Left forelimb (tissue), 1 donor: ENCODE data around the gene RELB.

ENCODE experiments used
- DNase-seq: peaks from one replicate; pipeline ENCODE4 v3.0.0-alpha.2; 2018; ENCODE audit warnings: low spot score

Gene RELB

GRCh38 chr19:45059258-45059965 lies 58.1 kb downstream of the RELB start:
- no peak for DNase-seq

GRCh38 chr19:45061965-45062364 lies 60.7 kb downstream of the RELB start:
- no peak for DNase-seq

GRCh38 chr19:45063851-45064801 lies 62.9 kb downstream of the RELB start:
- no peak for DNase-seq

DNA sequence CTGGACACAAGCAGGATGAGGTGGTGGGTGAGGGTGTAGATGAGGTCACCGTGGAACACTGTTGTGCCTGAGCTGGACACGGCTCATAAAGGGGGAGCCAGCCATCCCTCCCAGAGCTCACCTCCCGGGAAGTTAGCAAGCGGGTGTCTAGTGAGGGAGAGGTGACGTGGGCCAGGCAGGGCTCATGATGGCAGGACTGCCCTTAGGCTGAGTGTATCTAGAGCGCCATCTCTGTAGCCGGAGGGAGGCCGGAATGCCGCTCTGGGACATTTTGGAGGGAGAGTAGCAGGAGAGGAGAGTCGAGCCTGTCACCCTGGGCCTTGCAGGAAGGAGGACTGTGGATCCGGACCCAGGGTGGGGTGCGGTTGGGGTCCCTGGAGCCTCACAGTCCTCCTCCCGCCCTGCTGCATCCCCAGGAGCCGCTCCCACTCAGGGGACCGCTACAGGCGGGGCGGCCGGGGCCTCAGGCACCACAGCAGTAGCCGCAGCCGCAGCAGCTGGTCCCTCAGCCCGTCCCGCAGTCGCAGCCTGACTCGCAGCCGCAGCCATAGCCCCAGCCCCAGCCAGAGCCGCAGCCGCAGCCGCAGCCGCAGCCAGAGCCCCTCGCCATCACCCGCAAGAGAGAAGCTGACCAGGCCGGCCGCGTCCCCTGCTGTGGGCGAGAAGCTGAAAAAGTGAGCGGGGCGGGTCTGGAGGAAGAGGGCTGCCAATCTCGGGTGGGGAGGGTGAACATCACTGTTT lies 65.8 kb downstream of the RELB start:
- no peak for DNase-seq

- DNase-seq: no peak
These were observed 66.8 kb downstream of the RELB start for GRCh38 chr19:45068041-45068440.

DNA sequence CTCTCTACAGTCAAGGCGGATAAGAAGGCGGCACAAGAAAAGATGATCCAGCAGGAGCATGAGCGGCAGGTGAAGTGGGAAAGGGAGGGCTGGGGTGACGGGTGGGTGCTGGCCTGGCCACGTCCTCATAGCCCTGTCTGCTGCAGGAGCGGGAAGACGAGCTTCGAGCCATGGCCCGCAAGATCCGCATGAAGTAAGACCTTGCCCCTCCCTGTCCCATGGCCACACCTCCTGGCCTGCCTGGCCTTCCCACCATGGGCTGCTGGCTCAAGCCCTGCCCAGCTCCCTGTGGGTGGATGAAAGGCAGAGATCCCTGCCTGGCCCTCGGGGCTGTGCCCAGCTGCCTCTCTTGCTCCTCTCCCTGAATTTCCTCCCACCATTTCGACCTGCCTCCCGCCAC lies 67.8 kb downstream of the RELB start:
- no peak for DNase-seq

GRCh38 chr19:45070214-45070613 lies 69.0 kb downstream of the RELB start:
- DNase-seq: no peak

DNA sequence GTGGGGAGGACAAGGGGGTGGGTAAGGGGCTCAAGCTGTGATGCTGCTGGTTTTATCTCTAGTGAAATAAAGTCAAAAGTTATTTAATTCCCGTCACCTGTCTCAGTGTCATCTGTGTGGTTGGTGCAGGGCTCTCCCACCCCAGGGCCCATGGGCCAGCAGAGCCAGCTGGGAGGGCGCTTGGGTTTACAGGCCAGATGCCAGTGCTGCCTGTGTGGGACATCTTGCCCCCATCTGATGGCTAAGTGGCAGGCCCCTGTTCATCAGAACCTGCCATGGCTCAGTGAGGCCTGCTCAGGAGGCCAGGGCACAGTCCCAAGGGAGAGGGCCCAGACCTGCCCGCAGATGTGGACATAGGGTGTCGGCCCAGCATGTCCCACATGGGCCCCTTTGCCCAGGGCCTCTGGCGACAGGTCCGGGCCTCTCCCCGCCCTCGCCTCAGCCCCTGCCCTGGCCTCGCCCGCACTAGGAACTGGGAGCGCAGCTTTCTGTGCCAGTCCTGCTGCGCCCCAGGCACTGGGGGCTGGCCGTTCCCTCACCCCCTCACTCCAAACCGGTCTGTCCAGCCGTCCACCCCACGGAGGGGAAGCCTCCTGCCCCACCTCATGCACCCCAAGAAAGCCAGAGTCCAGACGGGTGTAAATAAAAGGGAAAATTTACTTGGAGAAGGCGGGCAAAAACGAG lies 69.7 kb downstream of the RELB start:
- no peak for DNase-seq

GRCh38 chr19:45071545-45071938 lies 70.3 kb downstream of the RELB start:
- no peak for DNase-seq

DNA sequence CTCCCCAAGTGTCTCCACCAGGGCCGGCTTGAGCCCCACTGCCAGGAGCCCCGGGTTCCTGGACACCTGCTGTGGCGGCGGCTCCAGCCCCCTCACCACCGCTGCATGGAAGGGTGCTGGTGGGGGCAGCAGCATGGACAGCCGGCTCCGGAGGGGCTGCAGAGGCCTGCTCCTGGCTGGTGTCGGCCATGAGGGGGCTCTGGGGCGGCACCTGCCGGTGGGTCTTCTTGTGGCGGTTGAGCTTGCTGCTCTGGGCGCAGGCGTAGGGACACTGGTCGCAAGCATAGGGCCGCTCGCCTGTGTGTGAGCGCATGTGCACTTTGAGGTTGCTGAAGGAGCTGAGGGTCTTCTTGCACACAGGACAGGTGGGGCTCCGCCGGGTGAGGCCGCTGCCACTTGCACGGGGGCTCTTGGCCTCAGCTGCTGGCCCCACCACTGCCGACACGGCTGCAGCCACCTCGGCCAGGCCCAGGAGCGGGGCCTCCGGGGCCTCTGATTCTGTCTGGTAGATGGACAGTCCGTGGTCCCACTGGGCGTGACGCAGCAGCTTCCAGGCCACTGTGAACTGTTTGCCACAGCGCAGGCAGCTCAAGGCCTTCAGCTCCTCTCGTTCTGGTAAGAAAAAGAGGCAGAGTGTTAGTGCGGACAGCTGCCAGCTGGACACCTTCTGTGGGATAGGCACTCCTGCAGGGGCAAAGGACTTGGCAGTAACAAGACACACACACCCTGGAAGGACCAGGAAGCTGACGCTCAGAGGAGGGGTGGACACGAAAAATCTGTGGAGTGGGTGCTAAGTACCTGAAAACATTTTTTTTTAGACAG lies 70.9 kb downstream of the RELB start:
- no peak for DNase-seq

- no peak for DNase-seq
These were observed 73.6 kb downstream of the RELB start for GRCh38 chr19:45074744-45075300.

DNA sequence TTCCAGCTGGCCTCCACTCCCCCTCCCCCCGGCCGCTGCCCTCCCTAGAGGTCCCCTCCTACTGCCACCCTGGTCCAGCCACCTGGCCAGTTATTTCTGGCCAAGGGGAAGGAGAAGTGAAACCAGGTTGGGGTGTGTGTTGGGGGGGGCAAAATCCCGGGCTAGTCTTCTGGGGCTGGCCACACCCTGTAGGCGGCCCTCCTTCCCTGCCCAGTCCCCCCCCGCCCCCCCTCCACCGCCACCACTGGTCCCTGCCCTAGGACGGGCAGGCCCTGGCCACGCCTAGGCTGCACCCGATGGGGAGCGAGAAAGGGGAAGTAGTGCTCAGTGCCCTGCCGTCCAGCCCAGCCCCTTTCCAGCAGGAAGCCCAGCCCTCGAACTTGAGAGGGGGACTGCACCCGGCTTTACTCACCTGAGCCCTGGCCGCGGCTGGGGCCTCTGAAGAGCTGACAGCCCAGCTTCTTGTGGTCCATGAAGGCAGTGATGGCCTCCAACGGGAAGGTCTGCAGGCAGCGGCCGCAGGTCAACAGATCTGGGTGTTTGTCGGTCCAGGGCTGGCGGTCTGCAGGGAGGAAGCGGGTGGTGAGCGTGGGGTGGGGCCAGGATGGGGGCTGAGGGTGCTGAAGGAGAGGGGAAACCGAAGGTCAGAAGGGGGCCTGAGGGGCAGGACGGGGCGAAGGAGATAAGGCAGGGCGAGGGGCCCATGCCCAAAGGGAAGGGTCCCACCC lies 74.2 kb downstream of the RELB start:
- no peak for DNase-seq

DNA sequence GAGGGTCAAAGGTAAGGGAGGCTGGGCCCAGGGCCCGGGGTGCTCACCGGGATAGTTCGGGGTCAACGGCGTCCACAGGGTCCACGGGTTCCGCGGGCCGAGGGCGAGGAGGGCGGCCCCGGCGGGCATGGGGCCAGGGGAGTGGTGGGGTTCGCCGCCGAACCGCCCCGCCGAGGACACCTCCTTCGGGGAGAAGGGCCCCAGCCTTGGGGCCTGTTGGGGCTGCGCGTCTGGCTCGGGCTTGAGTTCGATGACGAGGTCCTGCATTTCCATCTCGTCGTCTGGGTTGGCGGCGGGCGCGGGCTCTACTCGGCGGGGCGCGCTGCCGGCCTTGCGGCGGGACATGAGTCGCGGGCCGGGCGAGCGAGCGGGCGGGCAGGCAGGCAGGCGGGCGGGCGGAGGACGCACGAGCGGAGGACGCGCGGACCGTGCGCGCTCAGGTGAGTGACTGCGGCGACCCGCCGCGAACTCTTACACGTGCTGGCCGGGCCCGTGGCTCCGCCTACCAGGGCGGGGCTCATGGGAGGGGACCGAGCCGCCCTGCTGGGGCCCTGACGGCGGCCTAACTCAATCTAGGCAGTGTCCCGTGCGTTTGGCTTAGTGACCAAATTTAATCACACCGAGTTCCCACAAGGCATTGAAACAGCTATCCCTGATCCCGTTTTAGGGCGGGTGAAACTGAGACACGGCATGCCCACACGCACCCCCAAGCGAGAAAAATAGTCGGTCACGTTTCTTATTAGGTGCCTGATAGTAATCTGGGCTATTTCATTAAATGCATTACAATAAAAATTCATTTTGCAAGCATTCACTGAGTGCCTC lies 75.0 kb downstream of the RELB start, which contains the start of gene ZNF296:
TSS of gene ZNF296 (minus strand) at position 450 of the 822 bp plus-strand sequence. CDS start at position 345, 105 bp downstream.
- DNase-seq: no peak

GRCh38 chr19:45076851-45077730 lies 75.8 kb downstream of the RELB start:
- DNase-seq: no peak

- no peak for DNase-seq
These were observed 77.3 kb downstream of the RELB start for GRCh38 chr19:45078390-45079062.

GRCh38 chr19:45079063-45079910 lies 78.0 kb downstream of the RELB start, which contains the start of gene GEMIN7:
TSS of gene GEMIN7 (plus strand) at chr19:45079260. CDS start at chr19:45090115, 10,855 bp downstream.
- peak; percentile 88 for DNase-seq
